Measurements from ENCODE around the gene MRGPRG.

- TF ChIP-seq CTCF (optimal IDR thresholded peaks at IDR 0.05 in 1 of 3, IDR thresholded peaks at IDR 0.05 in 1 of 3, conservative IDR thresholded peaks at IDR 0.05 in 1 of 3; ENCODE audit: extremely low read depth in 1 of 3, insufficient read depth in 2 of 3, low read length in 3 of 3), result no peak
- TF ChIP-seq EZH2 (IDR thresholded peaks at IDR 0.05; ENCODE audit: low read length), result no peak
These were observed 44.2 kb downstream of the MRGPRG start for GRCh38 chr11:3174387-3174786.

All from keratinocyte (primary cell).